Measurements from ENCODE around the gene AWAT2.

GRCh38 chrX:70022616-70023015 is 27.1 kb downstream of the AWAT2 start:
- no peak for TF ChIP-seq POLR2A (IDR thresholded peaks at IDR 0.05)
- no peak for TF ChIP-seq CTCF (IDR thresholded peaks at IDR 0.05)
- no peak for TF ChIP-seq EP300 (IDR thresholded peaks at IDR 0.05)
